Body of pancreas (tissue), 4 donors: ENCODE data around the gene MPHOSPH9. TPM values are rescaled to one million over a fixed set of nuclear protein-coding genes. Genes with fewer than 3 reads are reported as not detected.

Experiments used
- ATAC-seq: fragments of 150-250 bp; one replicate; pipeline ENCODE4 v1.9.1; 2016
- DNase-seq, 4 donors: peaks; one replicate each; pipeline ENCODE4 v3.0.0-alpha.2; 2019
- H3K27ac ChIP-seq, 4 donors: fragments of 200-600 bp; sonication (generic); 1 replicate in 3 of 4; 2 replicates in 1 of 4; pipeline versions ENCODE4 v1.5.1 to v1.6.1; 2016 to 2019; ENCODE audit warnings: mild to moderate bottlenecking in 1 of 4, mixed read lengths in 1 of 4, moderate library complexity in 1 of 4
- H3K27me3 ChIP-seq, 2 donors: fragments of 200-600 bp; sonication (generic); one replicate each; pipeline ENCODE4 v1.6.0; 2016; ENCODE audit warnings: mild to moderate bottlenecking in 1 of 2
- H3K36me3 ChIP-seq, 2 donors: fragments of 200-600 bp; sonication (generic); replicated peaks in 1 of 2; 2 replicates each; pipeline ENCODE4 v1.5.1; 2016; ENCODE audit warnings: low read depth in 2 of 2; ENCODE audit not compliant: insufficient read depth in 1 of 2
- H3K4me1 ChIP-seq: fragments of 200-600 bp; sonication (generic); one replicate; pipeline ENCODE4 v1.6.0; 2016
- H3K4me3 ChIP-seq, 2 donors: fragments of 200-600 bp; sonication (generic); 1 replicate in 1 of 2; 2 replicates in 1 of 2; pipeline ENCODE4 v1.5.1; 2016 to 2019
- H3K9me3 ChIP-seq, 3 donors: fragments of 200-600 bp; sonication (generic); 1 replicate in 2 of 3; 2 replicates in 1 of 3; pipeline ENCODE4 v1.5.1; 2016
- POLR2A ChIP-seq, 3 donors: fragments of 450-650 bp; IDR thresholded peaks; one replicate each; pipeline ENCODE4 v1.6.1; 2016; ENCODE audit warnings: antibody characterized with exemption in 3 of 3, mild to moderate bottlenecking in 2 of 3
- WGBS, 2 donors: methylation state at CpG; one replicate each; pipeline ENCODE4 v1.1.5; 2017; 5-methylcytosine and 5-hydroxymethylcytosine counted together
- intact Hi-C: fragments of 100-400 bp; cut with DNase I; formaldehyde crosslinking; loops from one replicate; pipeline ENCODE4 v1.15.1; 2023
- total RNA-seq, 2 donors: library from RNA; depleted of rRNA; stranded (reverse); fragments of >200 nt; gene quantifications; one replicate each; pipeline ENCODE4 v1.1.0, GENCODE V29; 2016
- TF ChIP-seq, protein P1 (sequence below), 7 experiments: fragments of 450-650 bp in 4 of 7; fragments of 200-600 bp in 3 of 7; sonication (generic) in 3 of 7; IDR thresholded peaks; one replicate each; pipeline ENCODE4 v1.5.1; 2016 to 2019; ENCODE audit warnings: antibody characterized with exemption in 7 of 7

The MPHOSPH9 gene, protein sequence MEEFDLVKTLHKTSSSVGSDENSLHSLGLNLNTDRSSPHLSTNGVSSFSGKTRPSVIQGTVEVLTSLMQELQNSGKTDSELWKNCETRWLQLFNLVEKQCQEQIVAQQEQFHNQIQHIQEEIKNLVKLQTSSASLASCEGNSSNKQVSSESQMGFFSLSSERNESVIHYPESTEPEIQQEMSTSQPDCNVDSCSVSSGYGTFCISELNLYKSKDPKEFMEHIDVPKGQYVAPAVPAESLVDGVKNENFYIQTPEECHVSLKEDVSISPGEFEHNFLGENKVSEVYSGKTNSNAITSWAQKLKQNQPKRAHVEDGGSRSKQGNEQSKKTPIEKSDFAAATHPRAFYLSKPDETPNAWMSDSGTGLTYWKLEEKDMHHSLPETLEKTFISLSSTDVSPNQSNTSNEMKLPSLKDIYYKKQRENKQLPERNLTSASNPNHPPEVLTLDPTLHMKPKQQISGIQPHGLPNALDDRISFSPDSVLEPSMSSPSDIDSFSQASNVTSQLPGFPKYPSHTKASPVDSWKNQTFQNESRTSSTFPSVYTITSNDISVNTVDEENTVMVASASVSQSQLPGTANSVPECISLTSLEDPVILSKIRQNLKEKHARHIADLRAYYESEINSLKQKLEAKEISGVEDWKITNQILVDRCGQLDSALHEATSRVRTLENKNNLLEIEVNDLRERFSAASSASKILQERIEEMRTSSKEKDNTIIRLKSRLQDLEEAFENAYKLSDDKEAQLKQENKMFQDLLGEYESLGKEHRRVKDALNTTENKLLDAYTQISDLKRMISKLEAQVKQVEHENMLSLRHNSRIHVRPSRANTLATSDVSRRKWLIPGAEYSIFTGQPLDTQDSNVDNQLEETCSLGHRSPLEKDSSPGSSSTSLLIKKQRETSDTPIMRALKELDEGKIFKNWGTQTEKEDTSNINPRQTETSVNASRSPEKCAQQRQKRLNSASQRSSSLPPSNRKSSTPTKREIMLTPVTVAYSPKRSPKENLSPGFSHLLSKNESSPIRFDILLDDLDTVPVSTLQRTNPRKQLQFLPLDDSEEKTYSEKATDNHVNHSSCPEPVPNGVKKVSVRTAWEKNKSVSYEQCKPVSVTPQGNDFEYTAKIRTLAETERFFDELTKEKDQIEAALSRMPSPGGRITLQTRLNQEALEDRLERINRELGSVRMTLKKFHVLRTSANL
- 10 to 100 TPM; 13.5 to 42.5 TPM for total RNA-seq

DNA sequence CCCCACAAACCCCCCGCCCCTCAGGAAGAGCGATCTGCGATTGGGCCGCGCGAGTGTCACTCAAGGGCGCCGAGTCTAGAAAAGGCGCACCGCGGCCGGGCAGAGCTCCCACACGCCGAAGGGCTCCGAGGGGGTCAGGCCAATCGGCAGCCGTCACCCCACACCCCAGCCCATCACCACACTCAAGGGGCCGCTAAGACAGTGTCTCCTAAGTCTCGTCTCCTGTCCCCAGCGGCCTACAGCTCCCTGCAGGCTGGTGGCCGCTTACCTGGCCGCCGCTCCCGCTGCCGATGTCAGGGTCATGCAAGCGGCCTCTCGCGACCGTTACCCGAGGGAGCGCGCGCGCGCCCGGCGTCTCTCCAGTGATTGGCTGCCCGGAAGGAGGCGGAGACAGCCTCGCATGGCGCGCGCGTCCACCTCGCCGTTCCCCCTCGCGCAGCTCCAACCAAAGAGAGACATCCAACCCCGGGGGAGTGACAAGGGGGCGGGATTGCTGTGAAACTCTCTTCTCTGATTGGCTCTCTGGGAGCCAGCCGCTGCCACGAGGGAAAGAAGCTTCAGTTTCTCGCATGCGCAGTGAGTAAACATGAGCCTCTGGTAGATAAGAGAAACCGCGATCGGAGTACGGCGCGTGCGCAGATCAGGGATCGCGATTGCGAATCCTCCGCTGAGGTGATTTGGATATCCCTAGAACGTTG, at the start of gene MPHOSPH9, which contains the start of gene MTRFR:
Gene MPHOSPH9 (minus strand): TSS at position 335 of the 698 bp plus-strand sequence. CDS start 2,777 bp downstream, outside the sequence.
Gene MTRFR (plus strand): TSS at position 630 of the 698 bp plus-strand sequence. CDS start 20,239 bp downstream, outside the sequence.
- peak; percentile 99 to 100 (median 100) for DNase-seq
- ATAC-seq, result peak; percentile 98
- intact Hi-C loops, result no loop called here
- H3K27ac ChIP-seq, result peak within 1 kb of the TSS; percentile 85 to 91 (median 86)
- TF ChIP-seq, protein P1, sequence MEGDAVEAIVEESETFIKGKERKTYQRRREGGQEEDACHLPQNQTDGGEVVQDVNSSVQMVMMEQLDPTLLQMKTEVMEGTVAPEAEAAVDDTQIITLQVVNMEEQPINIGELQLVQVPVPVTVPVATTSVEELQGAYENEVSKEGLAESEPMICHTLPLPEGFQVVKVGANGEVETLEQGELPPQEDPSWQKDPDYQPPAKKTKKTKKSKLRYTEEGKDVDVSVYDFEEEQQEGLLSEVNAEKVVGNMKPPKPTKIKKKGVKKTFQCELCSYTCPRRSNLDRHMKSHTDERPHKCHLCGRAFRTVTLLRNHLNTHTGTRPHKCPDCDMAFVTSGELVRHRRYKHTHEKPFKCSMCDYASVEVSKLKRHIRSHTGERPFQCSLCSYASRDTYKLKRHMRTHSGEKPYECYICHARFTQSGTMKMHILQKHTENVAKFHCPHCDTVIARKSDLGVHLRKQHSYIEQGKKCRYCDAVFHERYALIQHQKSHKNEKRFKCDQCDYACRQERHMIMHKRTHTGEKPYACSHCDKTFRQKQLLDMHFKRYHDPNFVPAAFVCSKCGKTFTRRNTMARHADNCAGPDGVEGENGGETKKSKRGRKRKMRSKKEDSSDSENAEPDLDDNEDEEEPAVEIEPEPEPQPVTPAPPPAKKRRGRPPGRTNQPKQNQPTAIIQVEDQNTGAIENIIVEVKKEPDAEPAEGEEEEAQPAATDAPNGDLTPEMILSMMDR (IDR thresholded peaks at IDR 0.05), result peak in 2 of 7 experiments; percentile 15 to 18
- TF ChIP-seq POLR2A (IDR thresholded peaks at IDR 0.05), result peak; percentile 88 to 97 (median 97)
- H3K9me3 ChIP-seq, result no peaks in the 10 kb centered on the region
- 0 to 1% methylated on average over 51 to 66 of the region's 66 CpGs for WGBS, 2 donors
- H3K36me3 ChIP-seq, result no peaks in the 10 kb centered on the region
- no peaks in the 10 kb centered on the region for H3K27me3 ChIP-seq
- H3K4me1 ChIP-seq, result peaks cover 22% of the 10 kb centered on the region
- H3K4me3 ChIP-seq, result peak within 1 kb of the TSS; percentile 44 to 60

DNA sequence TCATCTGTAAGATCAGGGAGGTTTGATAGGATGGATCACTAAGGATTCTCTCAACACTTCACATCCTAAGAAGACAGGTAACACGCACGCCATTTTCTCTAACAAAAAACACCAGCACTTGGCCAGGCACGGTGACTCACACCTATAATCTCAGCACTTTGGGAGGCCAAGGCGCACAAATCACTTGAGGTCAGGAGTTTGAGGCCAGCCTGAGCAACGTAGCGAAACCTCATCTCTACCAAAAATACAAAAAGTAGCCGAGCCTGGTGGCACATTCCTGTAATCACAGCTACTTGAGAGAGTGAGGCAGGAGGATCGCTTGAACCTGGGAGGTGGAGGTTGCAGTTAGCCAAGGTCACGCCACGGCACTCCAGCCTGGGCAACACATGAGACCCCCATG, 49.2 kb upstream of the MPHOSPH9 start:
- intact Hi-C loops, result no loop called here
- TF ChIP-seq, protein P1 (IDR thresholded peaks at IDR 0.05), result no peak
- no peak for TF ChIP-seq POLR2A (IDR thresholded peaks at IDR 0.05)

DNA sequence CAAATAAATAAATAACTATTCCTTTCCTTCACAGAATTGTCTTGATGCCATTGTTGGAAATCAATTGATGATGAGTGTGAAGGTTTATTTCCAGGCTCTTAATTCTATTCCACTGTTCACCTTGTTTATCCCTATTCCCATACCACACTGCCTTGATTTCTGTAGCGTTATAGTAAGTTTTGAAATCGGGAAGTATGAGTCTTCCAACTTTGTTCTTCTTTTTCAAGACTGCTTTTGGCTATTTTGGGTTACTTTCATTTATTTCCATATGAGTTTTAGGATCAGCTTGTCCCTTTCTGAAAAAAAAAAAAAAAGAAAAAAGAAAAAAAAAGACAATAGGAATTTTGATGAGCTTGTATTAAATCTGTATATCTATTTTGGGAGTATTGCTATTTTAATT, 48.0 kb upstream of the MPHOSPH9 start:
- 63 to 78% methylated on average over 2 of the region's 2 CpGs for WGBS, 2 donors
- H3K9me3 ChIP-seq, result no peaks in the 10 kb centered on the region
- DNase-seq, result no peak
- no peaks in the 10 kb centered on the region for H3K36me3 ChIP-seq
- no peak overlapping the region for H3K27ac ChIP-seq
- ATAC-seq, result no peak
- H3K4me3 ChIP-seq, result no peak overlapping the region
- no peaks in the 10 kb centered on the region for H3K4me1 ChIP-seq
- TF ChIP-seq, protein P1 (IDR thresholded peaks at IDR 0.05), result no peak
- no peak for TF ChIP-seq POLR2A (IDR thresholded peaks at IDR 0.05)
- intact Hi-C loops, result no loop called here
- H3K27me3 ChIP-seq, result no peaks in the 10 kb centered on the region

More for the DNA sequence above, 49.2 kb upstream of the MPHOSPH9 start:
- Histone ChIP-seq H3K27ac (no peak overlapping the region), H3K4me1 (no peaks in the 10 kb centered on the region), H3K27me3 (no peaks in the 10 kb centered on the region), H3K9me3 (no peaks in the 10 kb centered on the region), H3K36me3 (no peaks in the 10 kb centered on the region), H3K4me3 (no peak overlapping the region)
- ATAC-seq (no peak), DNase-seq (no peak)
- WGBS, 2 donors, result 82% methylated on average over 10 of the region's 10 CpGs

DNA sequence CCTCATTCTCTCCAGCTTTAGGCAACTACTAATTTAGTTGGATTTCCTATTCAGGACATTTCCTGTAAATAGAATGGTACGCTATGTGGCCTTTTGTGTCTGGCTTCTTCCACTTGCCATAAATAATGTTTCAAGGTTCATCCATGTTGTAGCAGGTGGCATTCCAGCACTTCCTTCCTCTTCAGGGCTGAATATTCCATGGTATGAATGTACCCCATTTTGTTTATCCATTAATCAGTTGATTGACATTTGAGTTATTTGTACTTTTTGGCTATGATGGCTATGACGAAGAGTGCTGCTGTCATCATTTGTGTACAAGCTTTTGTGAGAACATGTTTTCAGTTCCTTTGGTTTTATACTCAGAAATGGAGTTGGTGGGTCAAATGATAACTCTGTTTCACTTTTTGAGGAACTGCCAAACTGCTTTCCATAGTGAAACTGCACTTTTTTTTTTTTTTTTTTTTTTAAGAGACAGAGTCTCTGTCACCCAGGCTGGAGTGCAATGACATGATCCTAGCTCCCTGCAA, 45.2 kb upstream of the MPHOSPH9 start:
- 54 to 70% methylated on average over 2 of the region's 2 CpGs for WGBS, 2 donors
- Histone ChIP-seq H3K4me1 (no peaks in the 10 kb centered on the region), H3K27me3 (no peaks in the 10 kb centered on the region), H3K27ac (peak overlapping the region in 1 of 4 donors; percentile 68), H3K9me3 (no peaks in the 10 kb centered on the region), H3K36me3 (no peaks in the 10 kb centered on the region), H3K4me3 (no peak overlapping the region)
- intact Hi-C loops, result no loop called here
- no peak for ATAC-seq
- TF ChIP-seq, protein P1 (IDR thresholded peaks at IDR 0.05), result no peak
- TF ChIP-seq POLR2A (IDR thresholded peaks at IDR 0.05), result no peak
- no peak for DNase-seq
